GM21367 (cell line): ENCODE data around the gene RTCB.

Experiments
- ATAC-seq: cut with Tn5 transposase; IDR thresholded peaks from one replicate; pipeline ENCODE4 v1.9.1; 2021; ENCODE audit not compliant: unreplicated experiment

RTCB gene

DNA sequence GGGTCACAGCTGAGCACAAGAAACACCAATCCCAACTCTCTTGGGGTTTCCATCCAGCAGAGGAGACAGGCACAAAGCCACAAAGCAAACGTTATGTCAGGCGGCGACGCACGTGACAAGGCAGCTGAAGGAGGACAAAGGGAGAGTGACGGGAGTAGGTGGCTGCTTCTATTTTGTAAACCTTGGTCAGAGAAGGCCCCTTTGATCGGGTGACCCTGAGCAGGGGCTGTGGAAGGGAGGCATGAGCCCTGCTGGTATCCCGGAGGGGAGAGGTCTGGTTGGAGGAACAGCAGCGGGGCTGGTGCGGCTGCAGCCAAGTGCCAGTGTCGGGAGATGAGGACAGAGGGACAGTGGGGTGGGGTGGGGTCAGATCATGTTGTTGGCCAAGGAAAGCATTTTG is 71.6 kb downstream of the RTCB start:
- ATAC-seq, result no peak

DNA sequence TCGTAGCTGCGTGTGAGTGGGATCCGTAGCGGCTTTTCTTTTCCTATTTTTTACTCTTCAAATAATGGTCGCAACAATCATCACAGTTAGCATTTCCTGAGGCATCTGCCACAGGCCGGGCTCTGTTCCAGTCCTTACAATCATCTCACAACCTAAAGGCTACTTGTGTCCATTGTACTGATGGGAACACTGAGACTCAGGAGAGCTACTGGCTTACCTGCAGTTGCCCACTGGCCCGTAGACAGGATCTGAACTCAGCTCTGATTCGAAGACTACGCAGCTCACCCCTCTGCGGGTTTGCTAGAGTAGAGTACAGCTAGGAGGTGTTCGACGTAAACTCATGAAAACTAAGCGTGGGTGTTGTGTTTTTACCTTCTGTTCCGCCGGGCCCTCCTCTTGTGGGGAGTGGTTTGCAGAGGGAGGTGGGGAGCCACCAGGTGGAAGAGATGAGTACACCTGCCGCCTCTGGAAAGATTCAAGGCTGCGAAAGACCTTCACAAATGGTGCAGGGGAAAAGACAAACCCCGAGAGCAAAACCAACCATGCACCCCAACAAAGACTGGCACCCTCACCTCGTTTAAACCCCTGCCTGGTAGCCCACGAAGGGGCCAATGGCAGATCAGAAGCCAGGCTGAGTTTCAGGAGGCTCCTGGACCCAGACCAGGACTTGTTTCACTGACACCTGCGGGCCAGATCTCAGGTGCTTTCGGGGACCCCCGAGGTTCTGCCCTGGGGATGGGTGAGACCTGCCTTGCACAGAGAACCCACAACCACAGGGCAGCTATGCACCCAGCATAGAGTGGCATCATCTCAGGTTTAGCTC is 72.6 kb downstream of the RTCB start:
- no peak for ATAC-seq

DNA sequence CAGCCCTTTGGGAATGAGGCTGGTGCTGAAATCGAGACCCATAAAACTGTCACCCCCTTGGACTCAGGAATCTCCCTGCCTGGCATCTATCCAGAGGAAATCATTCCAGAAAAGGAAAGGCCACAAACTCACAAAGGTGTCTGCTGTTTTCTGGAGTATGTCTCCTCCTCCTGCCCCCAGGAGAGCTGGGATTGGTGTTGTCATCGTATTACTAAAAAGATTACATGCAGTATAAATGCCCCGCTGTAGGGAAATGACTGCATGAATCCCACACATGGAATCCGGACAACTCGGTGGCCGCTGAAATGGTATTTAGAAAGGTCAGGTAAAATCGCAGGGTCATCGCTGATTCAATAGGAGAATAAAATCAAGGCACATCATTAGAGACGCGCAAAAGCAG is 73.3 kb downstream of the RTCB start:
- no peak for ATAC-seq
